Measurements from ENCODE around the gene CALB2. TPM values are rescaled to one million over a fixed set of nuclear protein-coding genes. Genes with fewer than 3 reads are reported as not detected.

The CALB2 gene
- total RNA-seq, 1 experiment from 2014 or later: 5.5 TPM

DNA sequence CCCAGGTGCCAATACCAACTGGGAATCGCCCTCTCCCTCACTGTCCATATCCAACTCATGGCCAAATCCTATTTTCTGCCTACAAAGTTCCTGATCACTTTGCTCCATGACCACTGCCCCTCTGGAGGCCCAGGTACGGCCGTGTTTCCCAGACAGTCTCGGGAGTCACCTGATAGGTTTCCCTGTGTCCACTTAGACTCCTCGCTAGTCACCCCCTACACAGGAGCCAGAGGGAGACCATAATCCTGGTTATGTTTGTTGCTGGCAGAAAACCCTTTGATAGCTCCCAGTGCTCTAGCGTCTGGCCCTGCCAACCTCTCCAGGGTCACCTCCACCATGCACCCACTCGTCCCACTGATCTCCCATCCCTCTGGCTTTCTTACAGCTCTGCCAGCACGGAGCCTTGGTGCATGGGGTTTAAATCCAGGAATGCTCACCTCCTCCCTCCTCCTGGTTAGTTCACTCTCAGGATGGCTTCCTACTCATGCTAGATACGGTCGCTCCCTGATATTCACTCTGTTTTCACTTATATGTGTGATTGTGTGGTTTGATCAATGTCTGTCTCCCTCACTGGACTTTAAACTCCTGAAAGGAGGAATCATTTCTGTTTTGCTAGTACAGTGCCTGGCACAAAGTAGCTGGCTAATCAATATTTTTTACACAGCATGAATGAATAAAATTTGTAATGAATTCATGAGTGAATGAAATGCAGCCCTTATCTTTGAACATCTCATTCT, 7.5 kb upstream of the CALB2 start:
- no TSS peak for BruUV-seq (replicated peaks)
- ATAC-seq: no peak
- ChIA-PET RAD21 (ENCODE audit: low non-redundant PET in 1 of 2, low total read pairs in 2 of 2, uncharacterized antibody in 2 of 2, unreplicated experiment in 2 of 2) (no interaction called here), POLR2A (no interaction called here), CTCF (no interaction called here)
- H3K9me2 ChIP-seq (ENCODE audit: insufficient read depth): no peaks in the 10 kb centered on the region
- H3K4me2 ChIP-seq (ENCODE audit: low read length): no peak overlapping the region
- no peaks in the 10 kb centered on the region for H3K79me2 ChIP-seq (ENCODE audit: insufficient read depth, low read length)
- no peaks in the 10 kb centered on the region for H4K20me1 ChIP-seq (ENCODE audit: insufficient read depth)
- H3K4me1 ChIP-seq (ENCODE audit: control insufficient read depth in 1 of 2, insufficient read depth in 2 of 2, low read length in 2 of 2): no peaks in the 10 kb centered on the region
- H3K9me3 ChIP-seq (ENCODE audit: control insufficient read depth in 1 of 2, insufficient read depth in 1 of 2, low read depth in 1 of 2, low read length in 2 of 2): no peaks in the 10 kb centered on the region
- H3K27ac ChIP-seq (ENCODE audit: low read depth, low read length): no peak overlapping the region
- H2AFZ ChIP-seq (ENCODE audit: low read depth, low read length, poor library complexity, severe bottlenecking): no peak overlapping the region
- H3K9ac ChIP-seq (ENCODE audit: low read length): no peak overlapping the region
- no peak for DNase-seq (ENCODE audit: low read depth, low spot score)
- H3K27me3 ChIP-seq (ENCODE audit: insufficient read depth, low read length): no peaks in the 10 kb centered on the region; the same call in 1 of the 2 replicates
- H3K36me3 ChIP-seq (ENCODE audit: control insufficient read depth in 1 of 2, insufficient read depth in 2 of 2, low read length in 2 of 2): no peaks in the 10 kb centered on the region
- intact Hi-C loops (cut with micrococcal nuclease): no loop called here
- no peak overlapping the region for H3K4me3 ChIP-seq (replicated peaks in 1 of 2; ENCODE audit: low read depth in 1 of 2, low read length in 2 of 2)
- TF ChIP-seq ZNF274 (IDR thresholded peaks at IDR 0.05; ENCODE audit: low read depth, low read length) (no peak), YY1 (IDR thresholded peaks at IDR 0.05; ENCODE audit: extremely low read depth, insufficient replicate concordance, low read depth, low read length) (no peak), TCF7L2 (IDR thresholded peaks at IDR 0.05; ENCODE audit: borderline replicate concordance, extremely low read depth, insufficient read depth, insufficient read length) (no peak)

DNA sequence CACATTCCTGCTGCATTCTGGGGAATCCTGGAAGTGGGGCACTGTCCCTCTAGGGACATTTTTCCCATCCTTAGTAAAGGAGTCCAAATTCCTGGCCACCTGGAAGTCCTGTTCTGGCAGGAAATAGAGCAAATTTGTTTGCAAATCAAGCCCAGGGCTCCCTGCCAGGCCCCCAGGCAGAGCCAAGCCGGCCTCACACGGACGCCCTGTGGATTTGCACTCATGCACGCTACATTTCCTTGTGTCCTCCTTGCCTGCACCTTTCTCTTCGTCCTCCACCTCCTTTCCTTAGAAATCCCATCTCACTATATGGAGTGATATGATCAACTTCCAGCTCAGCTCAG, 7.0 kb upstream of the CALB2 start:
- no peak overlapping the region for H3K4me3 ChIP-seq (replicated peaks in 1 of 2; ENCODE audit: low read depth in 1 of 2, low read length in 2 of 2)
- POLR2A ChIA-PET: no interaction called here
- DNase-seq (ENCODE audit: low read depth, low spot score) (no peak), ATAC-seq (no peak)
- CTCF ChIA-PET: no interaction called here
- no peak overlapping the region for H3K9ac ChIP-seq (ENCODE audit: low read length)
- TF ChIP-seq ELF1 (IDR thresholded peaks at IDR 0.05; ENCODE audit: borderline replicate concordance, low read depth) (no peak), EZH2 (IDR thresholded peaks at IDR 0.05) (no peak), CBX3 (IDR thresholded peaks at IDR 0.05; ENCODE audit: low read depth) (no peak), SP1 (IDR thresholded peaks at IDR 0.05; ENCODE audit: low read depth) (no peak), ZBTB33 (IDR thresholded peaks at IDR 0.05; ENCODE audit: extremely low read depth, insufficient replicate concordance, low read length) (no peak), CEBPB (IDR thresholded peaks at IDR 0.05; ENCODE audit: low read depth) (no peak), EGR1 (IDR thresholded peaks at IDR 0.05; ENCODE audit: low read depth) (no peak)
- TF ChIP-seq, protein P1, sequence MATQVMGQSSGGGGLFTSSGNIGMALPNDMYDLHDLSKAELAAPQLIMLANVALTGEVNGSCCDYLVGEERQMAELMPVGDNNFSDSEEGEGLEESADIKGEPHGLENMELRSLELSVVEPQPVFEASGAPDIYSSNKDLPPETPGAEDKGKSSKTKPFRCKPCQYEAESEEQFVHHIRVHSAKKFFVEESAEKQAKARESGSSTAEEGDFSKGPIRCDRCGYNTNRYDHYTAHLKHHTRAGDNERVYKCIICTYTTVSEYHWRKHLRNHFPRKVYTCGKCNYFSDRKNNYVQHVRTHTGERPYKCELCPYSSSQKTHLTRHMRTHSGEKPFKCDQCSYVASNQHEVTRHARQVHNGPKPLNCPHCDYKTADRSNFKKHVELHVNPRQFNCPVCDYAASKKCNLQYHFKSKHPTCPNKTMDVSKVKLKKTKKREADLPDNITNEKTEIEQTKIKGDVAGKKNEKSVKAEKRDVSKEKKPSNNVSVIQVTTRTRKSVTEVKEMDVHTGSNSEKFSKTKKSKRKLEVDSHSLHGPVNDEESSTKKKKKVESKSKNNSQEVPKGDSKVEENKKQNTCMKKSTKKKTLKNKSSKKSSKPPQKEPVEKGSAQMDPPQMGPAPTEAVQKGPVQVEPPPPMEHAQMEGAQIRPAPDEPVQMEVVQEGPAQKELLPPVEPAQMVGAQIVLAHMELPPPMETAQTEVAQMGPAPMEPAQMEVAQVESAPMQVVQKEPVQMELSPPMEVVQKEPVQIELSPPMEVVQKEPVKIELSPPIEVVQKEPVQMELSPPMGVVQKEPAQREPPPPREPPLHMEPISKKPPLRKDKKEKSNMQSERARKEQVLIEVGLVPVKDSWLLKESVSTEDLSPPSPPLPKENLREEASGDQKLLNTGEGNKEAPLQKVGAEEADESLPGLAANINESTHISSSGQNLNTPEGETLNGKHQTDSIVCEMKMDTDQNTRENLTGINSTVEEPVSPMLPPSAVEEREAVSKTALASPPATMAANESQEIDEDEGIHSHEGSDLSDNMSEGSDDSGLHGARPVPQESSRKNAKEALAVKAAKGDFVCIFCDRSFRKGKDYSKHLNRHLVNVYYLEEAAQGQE (IDR thresholded peaks at IDR 0.05; ENCODE audit: low read depth): no peak
- intact Hi-C loops (cut with micrococcal nuclease): no loop called here
- H3K79me2 ChIP-seq (ENCODE audit: insufficient read depth, low read length): no peaks in the 10 kb centered on the region
- no peaks in the 10 kb centered on the region for H3K4me1 ChIP-seq (ENCODE audit: control insufficient read depth in 1 of 2, insufficient read depth in 2 of 2, low read length in 2 of 2)
- RAD21 ChIA-PET (ENCODE audit: low non-redundant PET in 1 of 2, low total read pairs in 2 of 2, uncharacterized antibody in 2 of 2, unreplicated experiment in 2 of 2): no interaction called here
- H2AFZ ChIP-seq (ENCODE audit: low read depth, low read length, poor library complexity, severe bottlenecking): no peak overlapping the region
- BruUV-seq (replicated peaks): no TSS peak
- no peaks in the 10 kb centered on the region for H3K36me3 ChIP-seq (ENCODE audit: control insufficient read depth in 1 of 2, insufficient read depth in 2 of 2, low read length in 2 of 2)
- H4K20me1 ChIP-seq (ENCODE audit: insufficient read depth): no peaks in the 10 kb centered on the region
- H3K9me3 ChIP-seq (ENCODE audit: control insufficient read depth in 1 of 2, insufficient read depth in 1 of 2, low read depth in 1 of 2, low read length in 2 of 2): no peaks in the 10 kb centered on the region
- H3K9me2 ChIP-seq (ENCODE audit: insufficient read depth): no peaks in the 10 kb centered on the region
- H3K27ac ChIP-seq (ENCODE audit: low read depth, low read length): no peak overlapping the region
- no peaks in the 10 kb centered on the region; the same call in 1 of the 2 replicates for H3K27me3 ChIP-seq (ENCODE audit: insufficient read depth, low read length)
- H3K4me2 ChIP-seq (ENCODE audit: low read length): no peak overlapping the region
